Measurements from ENCODE around the gene FABP7.

- TF ChIP-seq POLR2A (IDR thresholded peaks at IDR 0.05) = no peak
- TF ChIP-seq, protein P1, sequence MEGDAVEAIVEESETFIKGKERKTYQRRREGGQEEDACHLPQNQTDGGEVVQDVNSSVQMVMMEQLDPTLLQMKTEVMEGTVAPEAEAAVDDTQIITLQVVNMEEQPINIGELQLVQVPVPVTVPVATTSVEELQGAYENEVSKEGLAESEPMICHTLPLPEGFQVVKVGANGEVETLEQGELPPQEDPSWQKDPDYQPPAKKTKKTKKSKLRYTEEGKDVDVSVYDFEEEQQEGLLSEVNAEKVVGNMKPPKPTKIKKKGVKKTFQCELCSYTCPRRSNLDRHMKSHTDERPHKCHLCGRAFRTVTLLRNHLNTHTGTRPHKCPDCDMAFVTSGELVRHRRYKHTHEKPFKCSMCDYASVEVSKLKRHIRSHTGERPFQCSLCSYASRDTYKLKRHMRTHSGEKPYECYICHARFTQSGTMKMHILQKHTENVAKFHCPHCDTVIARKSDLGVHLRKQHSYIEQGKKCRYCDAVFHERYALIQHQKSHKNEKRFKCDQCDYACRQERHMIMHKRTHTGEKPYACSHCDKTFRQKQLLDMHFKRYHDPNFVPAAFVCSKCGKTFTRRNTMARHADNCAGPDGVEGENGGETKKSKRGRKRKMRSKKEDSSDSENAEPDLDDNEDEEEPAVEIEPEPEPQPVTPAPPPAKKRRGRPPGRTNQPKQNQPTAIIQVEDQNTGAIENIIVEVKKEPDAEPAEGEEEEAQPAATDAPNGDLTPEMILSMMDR (IDR thresholded peaks at IDR 0.05) = no peak
These were observed 9.2 kb downstream of the FABP7 start for GRCh38 chr6:122788663-122789181.

Data from testis (tissue), 2 donors.